Amniotic epithelial cell (primary cell): ENCODE data around the gene ASPG.

Experiments
- DNase-seq: peaks from one replicate; pipeline ENCODE4 v3.0.0-alpha.2; 2010; ENCODE audit warnings: low read depth

The ASPG gene

GRCh38 chr14:104093366-104094055, 8.0 kb downstream of the ASPG start:
- no peak for DNase-seq

GRCh38 chr14:104094056-104094708, 8.7 kb downstream of the ASPG start:
- no peak for DNase-seq

- DNase-seq: peak; percentile 9
Measured at GRCh38 chr14:104094709-104095425, 9.4 kb downstream of the ASPG start.

DNA sequence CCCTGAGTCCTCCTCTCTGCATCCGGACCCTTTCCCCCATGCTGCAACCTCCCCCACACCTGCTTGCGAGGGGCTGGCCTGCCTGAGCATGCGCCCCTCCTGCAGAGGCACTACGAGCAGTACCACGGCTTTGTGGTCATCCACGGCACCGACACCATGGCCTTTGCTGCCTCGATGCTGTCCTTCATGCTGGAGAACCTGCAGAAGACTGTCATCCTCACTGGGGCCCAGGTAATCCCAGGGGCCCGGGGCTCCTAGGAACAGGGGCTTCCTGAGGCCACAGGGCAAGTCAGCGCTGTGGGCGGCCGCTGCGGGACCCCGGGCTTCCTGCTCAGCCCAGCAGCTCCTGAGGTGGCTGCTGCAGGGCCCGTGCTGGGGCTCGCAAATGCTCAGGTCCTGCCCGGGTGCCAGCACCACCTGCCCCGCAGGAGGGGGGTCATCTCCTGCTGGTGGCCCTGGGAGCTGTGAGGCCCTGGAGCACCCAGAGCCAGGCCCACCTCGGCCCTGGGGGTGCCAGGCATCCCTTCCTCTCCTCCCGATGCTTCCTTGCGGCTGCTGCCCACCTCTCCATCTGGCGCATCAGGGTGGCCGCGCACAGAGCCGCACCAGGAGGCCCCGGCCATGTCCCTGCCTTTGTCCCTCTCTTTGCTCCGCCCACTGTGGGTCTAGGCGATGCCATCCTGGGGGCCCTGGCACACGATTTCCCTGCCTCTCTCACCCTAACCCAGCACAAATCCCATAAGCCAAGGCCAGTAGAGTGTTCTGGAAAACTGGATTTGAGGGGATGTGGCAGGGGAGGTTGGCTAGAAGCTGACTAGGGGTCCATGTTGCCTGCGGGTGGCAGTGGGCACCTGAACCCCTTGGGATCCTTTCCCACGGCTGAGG, 10.2 kb downstream of the ASPG start:
- no peak for DNase-seq

DNA sequence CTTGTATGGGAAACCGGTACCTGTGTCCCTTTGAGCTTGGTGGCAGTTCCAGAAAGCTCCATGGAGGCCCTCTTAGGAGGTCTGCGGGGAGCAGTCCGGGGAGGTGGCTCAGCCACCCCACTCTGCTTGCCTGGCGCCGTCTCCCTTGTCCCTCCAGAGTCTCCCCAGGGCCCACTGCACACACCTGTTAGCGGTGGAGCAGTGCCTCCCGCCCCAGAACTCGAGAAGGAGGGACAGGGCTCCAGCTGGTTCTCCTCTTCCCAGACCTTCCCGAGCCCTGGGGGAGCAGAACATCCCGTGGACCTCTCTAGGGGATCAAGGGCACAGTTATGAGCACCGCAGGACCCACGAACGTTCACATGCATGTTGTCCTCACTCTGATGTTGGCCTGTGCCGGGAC, 10.8 kb downstream of the ASPG start:
- no peak for DNase-seq

- no peak for DNase-seq
Measured at GRCh38 chr14:104096751-104097700, 11.5 kb downstream of the ASPG start.

DNA sequence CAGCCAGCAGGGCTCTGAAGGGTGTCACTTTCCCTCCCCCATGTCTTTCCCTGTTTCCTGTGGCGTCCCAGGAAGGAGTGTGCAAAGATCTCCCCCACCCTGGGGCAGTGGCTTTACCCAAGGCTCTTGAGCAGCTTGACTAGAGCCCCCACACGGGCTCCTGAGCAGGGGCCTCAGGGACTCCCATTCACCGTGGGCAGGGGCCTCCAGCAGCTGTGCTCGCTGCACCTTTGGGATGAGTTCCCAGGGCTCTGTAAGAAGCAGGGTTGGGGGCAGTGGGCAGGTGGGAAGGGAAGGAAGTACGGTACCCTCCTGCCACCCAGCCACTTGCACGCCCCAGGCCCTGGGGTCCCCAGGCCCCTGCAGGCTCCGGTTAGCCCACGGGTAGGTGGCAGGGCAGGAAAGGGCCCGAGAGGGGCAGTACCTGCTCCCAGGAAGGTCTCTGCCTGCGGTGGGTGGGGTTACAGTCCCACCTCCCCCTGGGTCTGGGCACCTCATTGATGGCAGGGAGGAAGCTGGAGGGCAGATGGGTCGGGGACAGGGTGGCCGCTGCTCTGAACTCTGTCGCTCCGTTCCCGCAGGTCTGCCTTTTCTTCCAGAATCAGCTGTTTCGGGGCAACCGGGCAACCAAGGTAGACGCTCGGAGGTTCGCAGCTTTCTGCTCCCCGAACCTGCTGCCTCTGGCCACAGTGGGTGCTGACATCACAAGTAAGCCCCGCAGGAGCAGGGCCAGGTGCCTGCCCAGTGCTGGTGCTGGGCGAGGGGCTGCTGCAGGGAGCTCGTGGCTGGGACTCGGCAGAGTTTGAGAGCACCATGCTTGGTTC, 13.0 kb downstream of the ASPG start:
- DNase-seq: no peak

GRCh38 chr14:104099096-104100041, 13.9 kb downstream of the ASPG start:
- DNase-seq: no peak

- no peak for DNase-seq
Measured at GRCh38 chr14:104100171-104101085, 14.9 kb downstream of the ASPG start.

GRCh38 chr14:104101086-104101621, 15.7 kb downstream of the ASPG start:
- DNase-seq: no peak

DNA sequence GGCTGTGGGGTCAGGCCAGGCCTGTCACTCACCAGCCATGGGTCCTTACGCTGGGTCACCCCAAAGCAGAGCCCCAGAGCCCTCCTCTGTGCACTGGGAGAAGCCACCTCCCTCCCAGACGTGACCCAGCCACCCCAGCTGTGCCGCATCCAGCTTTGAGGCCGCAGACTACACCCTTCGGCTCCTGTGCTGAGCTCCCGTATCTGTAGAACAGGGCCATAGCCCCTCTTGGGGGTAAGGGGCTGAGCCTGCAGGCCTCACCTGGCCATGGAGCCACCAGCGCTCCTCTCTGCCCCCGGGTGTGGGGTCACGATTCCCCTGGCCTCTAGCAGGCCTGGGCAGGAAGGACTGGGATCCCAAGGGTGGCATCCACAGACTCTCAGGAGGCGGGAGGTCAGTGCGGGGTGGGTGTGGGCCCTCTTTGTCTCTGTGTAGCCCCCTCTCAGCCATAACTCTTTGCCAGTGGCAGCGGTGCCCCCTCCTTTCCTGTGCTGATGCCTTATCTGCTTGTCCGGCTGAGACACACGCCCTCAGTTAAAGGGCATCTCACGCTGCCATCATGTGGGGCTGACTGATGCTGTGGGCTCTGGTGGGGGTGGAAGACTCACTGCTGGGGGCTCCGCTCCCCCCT, 16.3 kb downstream of the ASPG start:
- DNase-seq: no peak

GRCh38 chr14:104102282-104102914, 16.9 kb downstream of the ASPG start:
- no peak for DNase-seq

- DNase-seq: no peak
Measured at GRCh38 chr14:104103061-104103445, 17.6 kb downstream of the ASPG start.

GRCh38 chr14:104103446-104104075, 18.1 kb downstream of the ASPG start:
- no peak for DNase-seq

DNA sequence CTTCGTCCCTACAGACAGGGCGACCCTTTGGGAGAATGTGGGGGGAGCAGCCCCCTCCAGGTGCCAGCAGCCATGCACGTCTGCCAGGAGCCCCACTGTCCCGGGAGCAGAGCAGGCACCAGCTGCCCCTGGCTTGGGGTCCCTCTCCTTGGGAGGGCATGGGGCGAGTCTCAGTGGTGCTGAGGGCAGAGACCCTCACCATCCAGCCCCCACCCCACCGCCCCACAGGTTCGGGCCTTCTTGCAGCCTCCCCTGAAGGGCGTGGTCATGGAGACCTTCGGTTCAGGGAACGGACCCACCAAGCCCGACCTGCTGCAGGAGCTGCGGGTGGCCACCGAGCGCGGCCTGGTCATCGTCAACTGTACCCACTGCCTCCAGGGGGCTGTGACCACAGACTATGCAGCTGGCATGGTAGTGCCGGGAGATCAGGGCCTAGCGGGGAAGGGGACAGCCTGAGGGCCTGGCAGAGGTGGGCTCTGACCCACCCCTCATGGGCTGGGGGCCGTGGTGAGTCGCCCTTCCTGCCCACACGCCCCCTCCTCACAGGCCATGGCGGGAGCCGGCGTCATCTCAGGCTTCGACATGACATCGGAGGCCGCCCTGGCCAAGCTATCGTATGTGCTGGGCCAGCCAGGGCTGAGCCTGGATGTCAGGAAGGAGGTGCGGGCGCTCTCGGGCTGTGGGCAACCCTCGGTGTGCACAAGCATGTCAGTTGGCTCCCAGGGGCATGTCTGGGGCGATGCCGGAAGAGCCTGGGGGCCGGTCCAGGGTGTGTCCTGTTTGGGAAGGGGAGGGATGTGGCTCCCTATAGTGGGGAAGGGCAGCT, 18.8 kb downstream of the ASPG start:
- no peak for DNase-seq
